ENCODE data around the gene INPP5D.
A peak's percentile ranks its signal among the peaks of the same experiment; 100 is the strongest.

GRCh38 chr2:233061591-233062450, 1.7 kb downstream of the INPP5D start:
- peak; percentile 33 to 56 for TF ChIP-seq CTCF (IDR thresholded peaks at IDR 0.05; ENCODE audit: extremely low read depth in 1 of 2, insufficient read depth in 1 of 2, low read depth in 1 of 2, low read length in 2 of 2)
- TF ChIP-seq EZH2 (IDR thresholded peaks at IDR 0.05; ENCODE audit: borderline replicate concordance, low read depth, low read length, severe bottlenecking) = no peak
- TF ChIP-seq MYC (IDR thresholded peaks at IDR 0.05; ENCODE audit: low read depth, low read length) = no peak

Data from endothelial cell of umbilical vein (primary cell).